Neural progenitor cell (in vitro differentiated cells): ENCODE measurements around the gene SLCO2B1. TPM values are rescaled to one million over a fixed set of nuclear protein-coding genes. Genes with fewer than 3 reads are reported as not detected.

Source experiments
- DNase-seq: peaks from one replicate; pipeline ENCODE4 v3.0.0-alpha.2; 2016; ENCODE audit warnings: low spot score
- H2AFZ ChIP-seq: fragments of 200-600 bp; sonication (generic); replicated peaks from 2 replicates; pipeline ENCODE4 v1.6.1; 2016; ENCODE audit warnings: antibody characterized with exemption
- H3F3A ChIP-seq: fragments of 200-600 bp; sonication (generic); 2 replicates; pipeline ENCODE4 v1.6.1; 2016; ENCODE audit warnings: antibody characterized with exemption, low read depth
- H3K27ac ChIP-seq: fragments of 200-600 bp; sonication (generic); 2 replicates; pipeline ENCODE4 v1.5.1; 2016; ENCODE audit warnings: mild to moderate bottlenecking
- H3K27me3 ChIP-seq: fragments of 200-600 bp; sonication (generic); 2 replicates; pipeline ENCODE4 v1.6.1; 2016; ENCODE audit warnings: mild to moderate bottlenecking, moderate library complexity
- H3K36me3 ChIP-seq: fragments of 200-600 bp; sonication (generic); 2 replicates; pipeline ENCODE4 v1.5.1; 2016
- H3K4me1 ChIP-seq: fragments of 200-600 bp; sonication (generic); 2 replicates; pipeline ENCODE4 v1.6.1; 2016; ENCODE audit warnings: mixed run types
- H3K4me2 ChIP-seq: fragments of 200-600 bp; sonication (generic); 2 replicates; pipeline ENCODE4 v1.6.1; 2016
- H3K4me3 ChIP-seq: fragments of 200-600 bp; sonication (generic); 2 replicates; pipeline ENCODE4 v1.5.1; 2016
- H3K79me2 ChIP-seq: fragments of 200-600 bp; sonication (generic); 2 replicates; pipeline ENCODE4 v1.6.1; 2016; ENCODE audit warnings: low read depth
- H3K9ac ChIP-seq: fragments of 200-600 bp; sonication (generic); 2 replicates; pipeline ENCODE4 v1.6.1; 2016
- H3K9me3 ChIP-seq: fragments of 200-600 bp; sonication (generic); 2 replicates; pipeline ENCODE4 v1.5.1; 2016; ENCODE audit warnings: low read depth
- H4K20me1 ChIP-seq: fragments of 200-600 bp; sonication (generic); 2 replicates; pipeline ENCODE4 v1.6.1; 2016; ENCODE audit warnings: low read depth
- H3K27ac Mint-ChIP-seq: 3 replicates; pipeline ENCODE4 v1.8.0; 2021; ENCODE audit warnings: mixed read lengths
- H3K27me3 Mint-ChIP-seq: 2 replicates; pipeline ENCODE4 v1.8.0; 2022; ENCODE audit warnings: low read depth, mild to moderate bottlenecking, inconsistent platforms, moderate library complexity, mixed read lengths; ENCODE audit not compliant: insufficient read depth
- H3K36me3 Mint-ChIP-seq: 3 replicates; pipeline ENCODE4 v1.8.0; 2021; ENCODE audit warnings: mixed read lengths
- H3K4me1 Mint-ChIP-seq: 3 replicates; pipeline ENCODE4 v1.8.0; 2021; ENCODE audit warnings: mixed read lengths
- H3K4me3 Mint-ChIP-seq: 3 replicates; pipeline ENCODE4 v1.8.0; 2021; ENCODE audit warnings: mild to moderate bottlenecking, moderate library complexity, mixed read lengths
- H3K9me3 Mint-ChIP-seq: 3 replicates; pipeline ENCODE4 v1.8.0; 2020; ENCODE audit warnings: mixed read lengths
- CTCF ChIP-seq: fragments of 200-600 bp; sonication (generic); IDR thresholded peaks from 2 replicates; pipeline ENCODE4 v1.5.1; 2017; ENCODE audit warnings: antibody characterized with exemption, mild to moderate bottlenecking
- EZH2 ChIP-seq: fragments of 200-600 bp; sonication (generic); IDR thresholded peaks from 2 replicates; pipeline ENCODE4 v1.6.1; 2017; ENCODE audit warnings: antibody characterized with exemption, mild to moderate bottlenecking, moderate library complexity
- EZH2phosphoT487 ChIP-seq: fragments of 200-600 bp; sonication (generic); IDR thresholded peaks from 2 replicates; pipeline ENCODE4 v1.6.1; 2017; ENCODE audit warnings: antibody characterized with exemption
- total RNA-seq: library from RNA; depleted of rRNA; stranded (reverse); fragments of >200 nt; gene quantifications from 2 replicates; pipeline ENCODE4 v1.2.3, GENCODE V29; 2015; ENCODE audit warnings: low replicate concordance

Gene SLCO2B1
- total RNA-seq, 1 donor from 2014 or later = 0.07 TPM

- Histone ChIP-seq H3K27me3 (no peaks in the 10 kb centered on the region), H4K20me1 (no peaks in the 10 kb centered on the region), H3K9me3 (no peaks in the 10 kb centered on the region), H3K4me3 (no peak overlapping the region), H3F3A (peaks cover 3% of the 10 kb centered on the region), H3K9ac (no peak overlapping the region), H3K4me1 (peaks cover 7% of the 10 kb centered on the region), H3K79me2 (no peaks in the 10 kb centered on the region), H3K36me3 (no peaks in the 10 kb centered on the region), H3K4me2 (no peak overlapping the region), H3K27ac (no peak overlapping the region), H2AFZ (no peak overlapping the region)
- Mint-ChIP-seq H3K4me3 (no peak overlapping the region), H3K27me3 (peaks cover 8% of the 10 kb centered on the region), H3K9me3 (no peaks in the 10 kb centered on the region), H3K36me3 (no peaks in the 10 kb centered on the region), H3K4me1 (no peaks in the 10 kb centered on the region), H3K27ac (no peak overlapping the region)
- TF ChIP-seq CTCF (no peak), EZH2phosphoT487 (no peak), EZH2 (no peak)
- DNase-seq = no peak
These were observed 15.8 kb upstream of the SLCO2B1 start for GRCh38 chr11:75135021-75135650.

- H3K79me2 ChIP-seq = no peaks in the 10 kb centered on the region
- DNase-seq = no peak
- no peaks in the 10 kb centered on the region for H3K36me3 ChIP-seq
- Mint-ChIP-seq H3K4me3 (no peak overlapping the region), H3K27ac (no peak overlapping the region), H3K27me3 (peaks cover 8% of the 10 kb centered on the region), H3K36me3 (no peaks in the 10 kb centered on the region), H3K9me3 (no peaks in the 10 kb centered on the region), H3K4me1 (no peaks in the 10 kb centered on the region)
- H3K27me3 ChIP-seq = no peaks in the 10 kb centered on the region
- H3K27ac ChIP-seq = no peak overlapping the region
- no peaks in the 10 kb centered on the region for H4K20me1 ChIP-seq
- peaks cover 3% of the 10 kb centered on the region for H3F3A ChIP-seq
- no peaks in the 10 kb centered on the region for H3K9me3 ChIP-seq
- H2AFZ ChIP-seq = no peak overlapping the region
- H3K9ac ChIP-seq = no peak overlapping the region
- TF ChIP-seq EZH2 (no peak), CTCF (no peak), EZH2phosphoT487 (no peak)
- no peak overlapping the region for H3K4me3 ChIP-seq
- no peak overlapping the region for H3K4me2 ChIP-seq
- H3K4me1 ChIP-seq = peaks cover 7% of the 10 kb centered on the region
These were observed 15.3 kb upstream of the SLCO2B1 start for GRCh38 chr11:75135651-75136050.

GRCh38 chr11:75140269-75141138 is 10.4 kb upstream of the SLCO2B1 start:
- H3K27ac Mint-ChIP-seq = no peak overlapping the region
- H3K4me1 Mint-ChIP-seq = peaks cover 6% of the 10 kb centered on the region
- H3K9me3 Mint-ChIP-seq = no peaks in the 10 kb centered on the region
- TF ChIP-seq EZH2phosphoT487 (no peak), CTCF (peak; percentile 92)
- no peak overlapping the region for H3K27ac ChIP-seq
- no peaks in the 10 kb centered on the region for H3K36me3 Mint-ChIP-seq
- H4K20me1 ChIP-seq = no peaks in the 10 kb centered on the region
- no peaks in the 10 kb centered on the region for H3K79me2 ChIP-seq
- H3K9ac ChIP-seq = no peak overlapping the region
- no peaks in the 10 kb centered on the region for H3K4me1 ChIP-seq
- no peak overlapping the region for H3K4me3 Mint-ChIP-seq
- H3K27me3 ChIP-seq = no peaks in the 10 kb centered on the region
- H3F3A ChIP-seq = no peaks in the 10 kb centered on the region
- no peak overlapping the region for H3K4me3 ChIP-seq
- no peaks in the 10 kb centered on the region for H3K9me3 ChIP-seq
- DNase-seq = peak; percentile 69
- H3K4me2 ChIP-seq = no peak overlapping the region
- H3K27me3 Mint-ChIP-seq = peaks cover 13% of the 10 kb centered on the region
- H2AFZ ChIP-seq = no peak overlapping the region
- H3K36me3 ChIP-seq = no peaks in the 10 kb centered on the region
